Germinal center (tissue), 1 donor: ENCODE data around the gene FCHSD2.
"Not testable (repeated sequence)": the region's sequence is repeated elsewhere in the genome, so short reads cannot be mapped to it uniquely, and the experiment has no call there.

Experiments used
- DNase-seq: peaks from one replicate; pipeline ENCODE4 v3.0.0; 2012; ENCODE audit warnings: mixed read lengths, low spot score

The FCHSD2 gene

GRCh38 chr11:72924568-72925190, 217.4 kb downstream of the FCHSD2 start:
- peak; percentile 24 for DNase-seq

- no peak for DNase-seq
These were observed 220.9 kb downstream of the FCHSD2 start for GRCh38 chr11:72921028-72921716.

GRCh38 chr11:72920001-72920400, 222.1 kb downstream of the FCHSD2 start:
- DNase-seq = no peak

GRCh38 chr11:72918851-72919250, 223.3 kb downstream of the FCHSD2 start:
- DNase-seq = no peak

GRCh38 chr11:72912253-72912652, 229.9 kb downstream of the FCHSD2 start:
- DNase-seq = no peak

GRCh38 chr11:72909558-72910388, 232.3 kb downstream of the FCHSD2 start:
- DNase-seq = not testable (repeated sequence)

- DNase-seq = no peak
These were observed 234.0 kb downstream of the FCHSD2 start for GRCh38 chr11:72908032-72908676.

- DNase-seq = no peak
These were observed 238.1 kb downstream of the FCHSD2 start for GRCh38 chr11:72904016-72904415.

- no peak for DNase-seq
These were observed 240.7 kb downstream of the FCHSD2 start for GRCh38 chr11:72901374-72901773.

GRCh38 chr11:72900013-72900412, 242.1 kb downstream of the FCHSD2 start:
- DNase-seq = no peak

- DNase-seq = no peak
These were observed 242.9 kb downstream of the FCHSD2 start for GRCh38 chr11:72899238-72899637.

- no peak for DNase-seq
These were observed 244.6 kb downstream of the FCHSD2 start for GRCh38 chr11:72897506-72897905.

- DNase-seq = no peak
These were observed 245.7 kb downstream of the FCHSD2 start for GRCh38 chr11:72896431-72896830.

GRCh38 chr11:72890881-72891280, 251.2 kb downstream of the FCHSD2 start:
- no peak for DNase-seq

- no peak for DNase-seq
These were observed 255.5 kb downstream of the FCHSD2 start for GRCh38 chr11:72886619-72887018.

- DNase-seq = no peak
These were observed 256.1 kb downstream of the FCHSD2 start for GRCh38 chr11:72885749-72886609.

- no peak for DNase-seq
These were observed 266.0 kb downstream of the FCHSD2 start for GRCh38 chr11:72876147-72876546.

GRCh38 chr11:72875736-72876135, 266.4 kb downstream of the FCHSD2 start:
- DNase-seq = no peak

- no peak for DNase-seq
These were observed 270.1 kb downstream of the FCHSD2 start for GRCh38 chr11:72872012-72872411.

GRCh38 chr11:72871119-72871518, 271.0 kb downstream of the FCHSD2 start:
- no peak for DNase-seq

GRCh38 chr11:72869831-72870230, 272.3 kb downstream of the FCHSD2 start:
- DNase-seq = no peak
